Measurements from ENCODE around the gene DCLK1. TPM values are rescaled to one million over a fixed set of nuclear protein-coding genes. Genes with fewer than 3 reads are reported as not detected.

DCLK1 gene
- total RNA-seq, 1 experiment from 2014 or later = 36.2 TPM

DNA sequence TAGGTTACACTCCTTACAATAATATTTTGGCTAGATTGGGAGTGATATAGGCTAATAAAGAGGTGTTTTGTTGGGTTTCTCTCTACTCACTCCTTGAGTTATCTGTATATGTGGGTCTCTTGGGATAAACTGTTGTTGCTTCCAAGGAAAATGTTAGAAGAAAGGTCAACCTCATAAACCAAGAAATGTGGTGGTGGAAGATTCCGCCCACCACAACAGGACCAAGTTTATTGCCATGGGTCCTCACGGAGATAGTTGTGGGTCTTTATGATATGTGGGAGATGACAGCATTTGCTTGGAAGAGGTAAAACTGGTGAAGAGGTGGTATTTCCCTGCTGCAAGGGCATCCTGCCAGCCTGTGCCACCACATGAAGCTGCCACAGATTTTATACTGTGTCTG, 259.6 kb downstream of the DCLK1 start:
- H2BK120ac ChIP-seq (ENCODE audit: low read depth, low read length, poor library complexity, severe bottlenecking) = no peak overlapping the region
- no peaks in the 10 kb centered on the region for H3K4me1 Mint-ChIP-seq
- no peak overlapping the region for H4K5ac ChIP-seq (ENCODE audit: insufficient read length, low read depth, low read length)
- no peak overlapping the region for H3K18ac ChIP-seq (ENCODE audit: insufficient read length, low read depth, low read length)
- no peak overlapping the region for H3T11ph ChIP-seq (ENCODE audit: low read length)
- no peaks in the 10 kb centered on the region for H3K9me3 ChIP-seq (ENCODE audit: control insufficient read depth, low read depth, low read length)
- no peak overlapping the region for H3K4ac ChIP-seq (ENCODE audit: low read depth, low read length)
- no peaks in the 10 kb centered on the region for H3K23me2 ChIP-seq (ENCODE audit: insufficient read length, low read depth, low read length, poor library complexity, severe bottlenecking)
- no peak overlapping the region for H3K23ac ChIP-seq (ENCODE audit: insufficient read length, low read depth, low read length)
- H3K4me3 Mint-ChIP-seq = no peak overlapping the region
- H3K27ac ChIP-seq (ENCODE audit: insufficient read length, low read depth, low read length) = no peak overlapping the region
- TF ChIP-seq, protein P1, sequence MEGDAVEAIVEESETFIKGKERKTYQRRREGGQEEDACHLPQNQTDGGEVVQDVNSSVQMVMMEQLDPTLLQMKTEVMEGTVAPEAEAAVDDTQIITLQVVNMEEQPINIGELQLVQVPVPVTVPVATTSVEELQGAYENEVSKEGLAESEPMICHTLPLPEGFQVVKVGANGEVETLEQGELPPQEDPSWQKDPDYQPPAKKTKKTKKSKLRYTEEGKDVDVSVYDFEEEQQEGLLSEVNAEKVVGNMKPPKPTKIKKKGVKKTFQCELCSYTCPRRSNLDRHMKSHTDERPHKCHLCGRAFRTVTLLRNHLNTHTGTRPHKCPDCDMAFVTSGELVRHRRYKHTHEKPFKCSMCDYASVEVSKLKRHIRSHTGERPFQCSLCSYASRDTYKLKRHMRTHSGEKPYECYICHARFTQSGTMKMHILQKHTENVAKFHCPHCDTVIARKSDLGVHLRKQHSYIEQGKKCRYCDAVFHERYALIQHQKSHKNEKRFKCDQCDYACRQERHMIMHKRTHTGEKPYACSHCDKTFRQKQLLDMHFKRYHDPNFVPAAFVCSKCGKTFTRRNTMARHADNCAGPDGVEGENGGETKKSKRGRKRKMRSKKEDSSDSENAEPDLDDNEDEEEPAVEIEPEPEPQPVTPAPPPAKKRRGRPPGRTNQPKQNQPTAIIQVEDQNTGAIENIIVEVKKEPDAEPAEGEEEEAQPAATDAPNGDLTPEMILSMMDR (conservative IDR thresholded peaks at IDR 0.05) = no peak
- H2AFZ ChIP-seq (ENCODE audit: low read length) = no peak overlapping the region
- H2BK20ac ChIP-seq (ENCODE audit: low read depth, low read length, poor library complexity, severe bottlenecking) = no peak overlapping the region
- H4K91ac ChIP-seq (ENCODE audit: insufficient read length, low read depth, low read length) = no peak overlapping the region
- no peaks in the 10 kb centered on the region for H3K27me3 ChIP-seq (ENCODE audit: insufficient read depth, low read length)
- no peaks in the 10 kb centered on the region for H4K20me1 ChIP-seq (ENCODE audit: control insufficient read depth, insufficient read depth, insufficient read length)
- WGBS (ENCODE audit: extremely low coverage, insufficient read length, low lambda C conversion rate) = no CpG with 5 or more reads among the region's 2 CpGs
- no peaks in the 10 kb centered on the region for H3K79me1 ChIP-seq (ENCODE audit: insufficient read depth, low read depth, low read length, poor library complexity, severe bottlenecking)
- H3K14ac ChIP-seq (ENCODE audit: insufficient read depth, low read length) = no peak overlapping the region
- H3K36me3 Mint-ChIP-seq (ENCODE audit: insufficient read depth in 1 of 3, low read depth in 3 of 3) = 0 out of 7 replicates have a peak, but pooled peaks cover 0 to 1% (median 0%) of the 10 kb centered on the region in 3 experiments
- no peaks in the 10 kb centered on the region for H3K79me2 ChIP-seq (ENCODE audit: insufficient read depth, low read length)
- H3K9ac ChIP-seq (ENCODE audit: extremely low read depth, insufficient read length, low read length) = no peak overlapping the region
- no peak for DNase-seq
- H4K8ac ChIP-seq (replicated peaks; ENCODE audit: insufficient read length, low read depth, low read length) = no peak overlapping the region
- H3K4me1 ChIP-seq (ENCODE audit: insufficient read depth, low read length) = no peaks in the 10 kb centered on the region; the same call in 1 of the 2 replicates
- no peak overlapping the region for H2BK15ac ChIP-seq (ENCODE audit: low read depth, low read length)
- no peak overlapping the region for H3K56ac ChIP-seq (ENCODE audit: insufficient read length, low read depth, low read length)
- H2BK12ac ChIP-seq (ENCODE audit: insufficient read length, low read depth, low read length) = no peak overlapping the region
- H3K27me3 Mint-ChIP-seq (ENCODE audit: low read depth) = no peaks in the 10 kb centered on the region
- no peak overlapping the region for H2BK5ac ChIP-seq (ENCODE audit: insufficient read length, low read length)
- no peak overlapping the region for H2AK5ac ChIP-seq (ENCODE audit: insufficient read length, low read length)
- H3K9me3 Mint-ChIP-seq = peaks cover 0 to 2% of the 10 kb centered on the region in 2 experiments; a peak in 1 of 5 replicates
- no peak overlapping the region for H3K27ac Mint-ChIP-seq
- H3K4me2 ChIP-seq (ENCODE audit: insufficient read depth, insufficient read length, low read length) = no peak overlapping the region
